HepG2 (cell line): Measurements from ENCODE around the gene BEND4. TPM values are rescaled to one million over a fixed set of nuclear protein-coding genes. Genes with fewer than 3 reads are reported as not detected.

Experiments
- ATAC-seq: fragments of 200-7000 bp; cut with Tn5 transposase; 3 replicates; pipeline ENCODE4 v1.9.1; 2020; ENCODE audit warnings: mild to moderate bottlenecking, moderate library complexity
- BruUV-seq: library from RNA; stranded (reverse); fragments of 400-500 nt; replicated peaks from 2 replicates; lab custom pipeline; 2021; lab: Mats Ljungman, UMichigan
- CTCF ChIA-PET: fragments of 300-600 bp; formaldehyde crosslinking; extraction: SDS; loops from one replicate; lab custom pipeline; 2021; ENCODE audit warnings: low total read pairs, inconsistent platforms, low intra/inter-chr PET ratio; lab: Yijun Ruan, JAX
- POLR2A ChIA-PET: fragments of 350-600 bp; sonication (Branson Sonifier 250); formaldehyde crosslinking; loops from one replicate; lab custom pipeline; 2020; ENCODE audit warnings: antibody characterized with exemption, inconsistent platforms; lab: Yijun Ruan, JAX
- DNase-seq: peaks from one replicate; pipeline ENCODE4 v3.0.0-alpha.2; 2015; ENCODE audit warnings: low spot score
- FAIRE-seq: peaks from 3 replicates; lab custom pipeline; 2011; peaks lifted over from hg19 to GRCh38; lab: Jason Lieb, UNC
- H2AFZ ChIP-seq: one replicate; pipeline ENCODE4 v1.6.1; 2011; ENCODE audit warnings: low read length, inconsistent platforms
- H3K27ac ChIP-seq: fragments of 300-600 bp; 3 replicates; pipeline ENCODE4 v1.8.0; 2011; ENCODE audit warnings: mixed run types, mild to moderate bottlenecking, mixed read lengths, low read length, inconsistent platforms; ENCODE audit not compliant: insufficient read depth; ENCODE audit errors: extremely low read length
- H3K27me3 ChIP-seq, 2 experiments: fragments of 200-600 bp in 1 of 2; 2 replicates in 1 of 2; 3 replicates in 1 of 2; pipeline versions ENCODE4 v1.6.0 to v1.8.0; 2011; ENCODE audit warnings: low read length in 2 of 2, mild to moderate bottlenecking in 2 of 2, moderate library complexity in 2 of 2, inconsistent platforms in 1 of 2; ENCODE audit not compliant: insufficient read depth in 2 of 2, control insufficient read depth in 1 of 2
- H3K36me3 ChIP-seq, 2 experiments: fragments of 200-600 bp in 1 of 2; replicated peaks in 1 of 2; 2 replicates in 1 of 2; 3 replicates in 1 of 2; pipeline versions ENCODE4 v1.5.1 to v1.8.0; 2011; ENCODE audit warnings: low read length in 2 of 2, inconsistent platforms in 1 of 2; ENCODE audit not compliant: insufficient read depth in 2 of 2, control insufficient read depth in 1 of 2
- H3K4me1 ChIP-seq: 2 replicates; pipeline ENCODE4 v1.5.1; 2012; ENCODE audit warnings: low read length, inconsistent platforms; ENCODE audit not compliant: insufficient read depth
- H3K4me2 ChIP-seq: 2 replicates; pipeline ENCODE4 v1.6.0; 2011; ENCODE audit warnings: low read depth, low read length, inconsistent platforms
- H3K4me3 ChIP-seq, 3 experiments: fragments of 200-600 bp in 1 of 3; sonication (generic), shearing (Covaris generic) in 1 of 3; replicated peaks in 1 of 3; 2 replicates each; pipeline ENCODE4 v1.5.1; 2011 to 2016; ENCODE audit warnings: low read length in 3 of 3, inconsistent platforms in 2 of 3, low read depth in 2 of 3, mild to moderate bottlenecking in 2 of 3, control low read depth in 1 of 3, mixed read lengths in 1 of 3; ENCODE audit not compliant: insufficient read depth in 1 of 3
- H3K79me2 ChIP-seq: one replicate; pipeline ENCODE4 v1.6.1; 2011; ENCODE audit warnings: low read length, inconsistent platforms; ENCODE audit not compliant: insufficient read depth
- H3K9ac ChIP-seq: 2 replicates; pipeline ENCODE4 v1.6.0; 2011; ENCODE audit warnings: mild to moderate bottlenecking, low read depth, low read length, inconsistent platforms; ENCODE audit not compliant: insufficient read depth
- H3K9me3 ChIP-seq: 2 replicates; pipeline ENCODE4 v1.5.1; 2012; ENCODE audit warnings: mild to moderate bottlenecking, low read length
- H4K20me1 ChIP-seq: 2 replicates; pipeline ENCODE4 v1.6.0; 2011; ENCODE audit warnings: inconsistent platforms, mild to moderate bottlenecking, low read length, moderate library complexity; ENCODE audit not compliant: insufficient read depth
- HOXA7 ChIP-seq: sonication (generic); formaldehyde crosslinking; IDR thresholded peaks from 2 replicates; pipeline ENCODE4 v1.8.1; 2022; ENCODE audit warnings: mild to moderate bottlenecking, missing genetic modification reagents, moderate library complexity
- MYNN ChIP-seq: sonication (generic); formaldehyde crosslinking; IDR thresholded peaks from 2 replicates; pipeline ENCODE4 v1.4.0; 2020; ENCODE audit warnings: mild to moderate bottlenecking, low read depth, missing genetic modification reagents
- SYNCRIP ChIP-seq: fragments of 200-400 bp; formaldehyde crosslinking; IDR thresholded peaks from 2 replicates; pipeline ENCODE4 v1.6.1; 2018; ENCODE audit warnings: mild to moderate bottlenecking, low read depth, low read length; ENCODE audit not compliant: insufficient read depth
- ZNF180 ChIP-seq: sonication (generic); formaldehyde crosslinking; IDR thresholded peaks from 2 replicates; pipeline ENCODE4 v1.4.0; 2020; ENCODE audit warnings: low read depth, missing genetic modification reagents, borderline replicate concordance
- ZNF337 ChIP-seq: sonication (generic); formaldehyde crosslinking; IDR thresholded peaks from 2 replicates; pipeline ENCODE4 v1.5.1; 2020; ENCODE audit warnings: missing genetic modification reagents, low read depth, mild to moderate bottlenecking, borderline replicate concordance
- ZNF501 ChIP-seq: sonication (generic); formaldehyde crosslinking; IDR thresholded peaks from 2 replicates; pipeline ENCODE4 v1.5.1; 2020; ENCODE audit warnings: mild to moderate bottlenecking, moderate library complexity, missing genetic modification reagents
- ZNF607 ChIP-seq: sonication (generic); formaldehyde crosslinking; IDR thresholded peaks from 2 replicates; pipeline ENCODE4 v1.5.1; 2020; ENCODE audit warnings: missing genetic modification reagents, mild to moderate bottlenecking, borderline replicate concordance
- WGBS: methylation state at CpG from one replicate; pipeline ENCODE4 v1.1.6; 2017; ENCODE audit warnings: low lambda C conversion rate; 5-methylcytosine and 5-hydroxymethylcytosine counted together
- in situ Hi-C: cut with HindIII; loops from 2 replicates; pipeline ENCODE4 v1.10.0; 2017; ENCODE audit warnings: low pct_unique_long_range_greater_than_20kb; ENCODE audit not compliant: extremely low pct_ligation_motif_present
- intact Hi-C: fragments of 100-400 bp; cut with micrococcal nuclease; formaldehyde crosslinking; loops from one replicate; pipeline ENCODE4 v1.10.0; 2022; ENCODE audit not compliant: unreplicated experiment
- polyA plus RNA-seq, 8 experiments: library from polyadenylated mRNA; depleted of rRNA in 3 of 8; stranded (reverse) in 7 of 8; unstranded in 1 of 8; fragments of >200 nt; fragmentation: Illumina TruSeq in 4 of 8; extraction: Trizol in 4 of 8; gene quantifications; 2 replicates each; pipeline versions ENCODE4 v1.2.1 to v1.2.3, GENCODE V29; 2011 to 2016; ENCODE audit warnings: low read depth in 4 of 8, missing spikeins in 1 of 8, mixed read lengths in 1 of 8; ENCODE audit not compliant: insufficient read depth in 1 of 8
- total RNA-seq, 5 experiments: library from RNA; depleted of rRNA; stranded (reverse); fragments of >200 nt; fragmentation: Illumina TruSeq; extraction: Trizol; gene quantifications; 2 replicates each; pipeline ENCODE4 v1.2.3, GENCODE V29; 2016; ENCODE audit warnings: low read depth in 1 of 5
- TF ChIP-seq, protein P1 (sequence below): conservative IDR thresholded peaks from 2 replicates; pipeline ENCODE4 v1.6.1; 2018; ENCODE audit warnings: missing genetic modification reagents
- TF ChIP-seq, protein P2 (sequence below): sonication (generic); formaldehyde crosslinking; IDR thresholded peaks from 2 replicates; pipeline ENCODE4 v1.8.1; 2023; ENCODE audit warnings: mild to moderate bottlenecking, missing genetic modification reagents
- TF ChIP-seq, protein P3 (sequence below): sonication (generic); formaldehyde crosslinking; IDR thresholded peaks from 2 replicates; pipeline ENCODE4 v1.4.0; 2020; ENCODE audit warnings: missing genetic modification reagents, low read depth, mild to moderate bottlenecking, borderline replicate concordance
- TF ChIP-seq, protein P4 (sequence below): sonication (generic); formaldehyde crosslinking; conservative IDR thresholded peaks from 2 replicates; pipeline ENCODE4 v1.4.0; 2020; ENCODE audit warnings: missing genetic modification reagents

BEND4 gene
- total and polyA plus RNA-seq, 2 of the 13 experiments (the other 11 are each of a cell fraction or from before 2014, with no cell fraction given) = not detected

DNA sequence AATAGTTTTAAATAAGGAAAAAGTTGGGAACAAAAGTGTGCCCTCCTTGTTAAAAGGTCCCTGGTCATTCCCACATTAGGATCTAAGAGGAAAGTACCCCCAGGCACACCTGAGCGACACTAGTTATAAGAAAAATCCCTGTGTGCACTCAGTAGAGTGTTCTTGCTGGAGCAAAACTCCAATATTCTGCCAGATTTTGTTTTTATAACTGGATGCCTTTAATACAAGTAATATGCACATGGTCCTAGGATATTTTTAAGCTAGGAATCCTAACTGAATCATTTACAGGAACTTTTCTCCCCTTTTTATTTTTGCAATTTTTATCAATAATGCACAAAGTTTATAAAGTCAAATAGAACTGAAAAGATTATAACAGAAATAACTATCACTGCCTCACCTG, 68.6 kb downstream of the BEND4 start:
- no peaks in the 10 kb centered on the region for H3K27me3 ChIP-seq
- DNase-seq (no peak), FAIRE-seq (no peak), ATAC-seq (no peak)
- H3K9me3 ChIP-seq = no peaks in the 10 kb centered on the region
- no peak for TF ChIP-seq HOXA7 (CRISPR knock-in tag)
- TF ChIP-seq ZNF180 (CRISPR knock-in tag) = no peak
- no peak for TF ChIP-seq SYNCRIP
- TF ChIP-seq, protein P1, sequence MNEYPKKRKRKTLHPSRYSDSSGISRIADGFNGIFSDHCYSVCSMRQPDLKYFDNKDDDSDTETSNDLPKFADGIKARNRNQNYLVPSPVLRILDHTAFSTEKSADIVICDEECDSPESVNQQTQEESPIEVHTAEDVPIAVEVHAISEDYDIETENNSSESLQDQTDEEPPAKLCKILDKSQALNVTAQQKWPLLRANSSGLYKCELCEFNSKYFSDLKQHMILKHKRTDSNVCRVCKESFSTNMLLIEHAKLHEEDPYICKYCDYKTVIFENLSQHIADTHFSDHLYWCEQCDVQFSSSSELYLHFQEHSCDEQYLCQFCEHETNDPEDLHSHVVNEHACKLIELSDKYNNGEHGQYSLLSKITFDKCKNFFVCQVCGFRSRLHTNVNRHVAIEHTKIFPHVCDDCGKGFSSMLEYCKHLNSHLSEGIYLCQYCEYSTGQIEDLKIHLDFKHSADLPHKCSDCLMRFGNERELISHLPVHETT (CRISPR knock-in tag) = no peak
- TF ChIP-seq MYNN = no peak
- TF ChIP-seq ZNF337 (CRISPR knock-in tag) = no peak
- H2AFZ ChIP-seq = no peak overlapping the region
- ChIA-PET CTCF (no interaction called here), POLR2A (no interaction called here)
- peaks cover 0 to 4% of the 10 kb centered on the region in 2 experiments; a peak in 2 of 5 replicates for H3K36me3 ChIP-seq
- BruUV-seq = no TSS peak
- H3K4me3 ChIP-seq = no peak overlapping the region
- intact Hi-C loops (no loop called here), in situ Hi-C loops (no loop called here)
- WGBS = 95% methylated on average over 1 of the region's 1 CpG
- no peak overlapping the region for H3K27ac ChIP-seq
- H3K79me2 ChIP-seq = no peaks in the 10 kb centered on the region
- H3K4me1 ChIP-seq = peaks cover 8% of the 10 kb centered on the region; the same call in 1 of the 2 replicates
- H4K20me1 ChIP-seq = no peaks in the 10 kb centered on the region
- no peak overlapping the region for H3K4me2 ChIP-seq
- H3K9ac ChIP-seq = no peak overlapping the region

DNA sequence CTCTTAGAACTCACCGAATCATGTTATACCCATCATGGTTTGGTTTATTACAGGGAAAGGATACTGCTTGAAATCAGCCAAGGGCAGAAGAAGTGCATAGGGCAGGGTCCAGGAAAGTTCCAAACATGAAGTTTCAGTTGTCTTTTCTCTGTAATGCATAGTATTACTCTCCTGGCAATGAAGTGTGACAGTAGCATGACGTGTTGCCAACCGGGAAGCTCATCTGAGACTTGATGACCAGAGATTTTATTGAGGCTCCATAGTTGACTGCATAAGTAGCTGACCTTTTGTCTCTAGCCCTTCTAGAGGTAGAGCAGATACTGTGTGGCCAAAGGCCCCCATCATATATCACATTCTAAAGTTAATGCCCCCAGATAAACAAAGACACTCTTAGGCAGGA, 72.1 kb downstream of the BEND4 start:
- H3K27ac ChIP-seq = no peak overlapping the region
- FAIRE-seq (no peak), ATAC-seq (no peak), DNase-seq (no peak)
- in situ Hi-C loops (no loop called here), intact Hi-C loops (no loop called here)
- H3K36me3 ChIP-seq = no peaks in the 10 kb centered on the region; a peak in 2 of 5 replicates
- H3K4me2 ChIP-seq = no peak overlapping the region
- no peaks in the 10 kb centered on the region for H3K27me3 ChIP-seq
- H3K9me3 ChIP-seq = no peaks in the 10 kb centered on the region
- WGBS = 100% methylated on average over 3 of the region's 3 CpGs
- POLR2A ChIA-PET = no interaction called here
- H3K9ac ChIP-seq = no peak overlapping the region
- no peaks in the 10 kb centered on the region for H3K79me2 ChIP-seq
- no peak overlapping the region for H2AFZ ChIP-seq
- peaks cover 8% of the 10 kb centered on the region; the same call in 1 of the 2 replicates for H3K4me1 ChIP-seq
- BruUV-seq = no TSS peak
- H3K4me3 ChIP-seq = no peak overlapping the region
- H4K20me1 ChIP-seq = no peaks in the 10 kb centered on the region
- CTCF ChIA-PET = no interaction called here
- TF ChIP-seq, protein P2, sequence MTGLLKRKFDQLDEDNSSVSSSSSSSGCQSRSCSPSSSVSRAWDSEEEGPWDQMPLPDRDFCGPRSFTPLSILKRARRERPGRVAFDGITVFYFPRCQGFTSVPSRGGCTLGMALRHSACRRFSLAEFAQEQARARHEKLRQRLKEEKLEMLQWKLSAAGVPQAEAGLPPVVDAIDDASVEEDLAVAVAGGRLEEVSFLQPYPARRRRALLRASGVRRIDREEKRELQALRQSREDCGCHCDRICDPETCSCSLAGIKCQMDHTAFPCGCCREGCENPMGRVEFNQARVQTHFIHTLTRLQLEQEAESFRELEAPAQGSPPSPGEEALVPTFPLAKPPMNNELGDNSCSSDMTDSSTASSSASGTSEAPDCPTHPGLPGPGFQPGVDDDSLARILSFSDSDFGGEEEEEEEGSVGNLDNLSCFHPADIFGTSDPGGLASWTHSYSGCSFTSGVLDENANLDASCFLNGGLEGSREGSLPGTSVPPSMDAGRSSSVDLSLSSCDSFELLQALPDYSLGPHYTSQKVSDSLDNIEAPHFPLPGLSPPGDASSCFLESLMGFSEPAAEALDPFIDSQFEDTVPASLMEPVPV = no peak
- TF ChIP-seq ZNF501 (CRISPR knock-in tag) = no peak
- TF ChIP-seq, protein P3, sequence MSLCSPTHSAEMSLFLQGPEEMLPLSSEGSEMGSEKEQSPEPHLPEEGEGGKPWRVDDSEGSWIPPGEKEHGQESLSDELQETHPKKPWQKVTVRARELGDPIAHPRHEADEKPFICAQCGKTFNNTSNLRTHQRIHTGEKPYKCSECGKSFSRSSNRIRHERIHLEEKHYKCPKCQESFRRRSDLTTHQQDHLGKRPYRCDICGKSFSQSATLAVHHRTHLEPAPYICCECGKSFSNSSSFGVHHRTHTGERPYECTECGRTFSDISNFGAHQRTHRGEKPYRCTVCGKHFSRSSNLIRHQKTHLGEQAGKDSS (CRISPR knock-in tag) = no peak
- no peak for TF ChIP-seq ZNF607
- TF ChIP-seq, protein P4, sequence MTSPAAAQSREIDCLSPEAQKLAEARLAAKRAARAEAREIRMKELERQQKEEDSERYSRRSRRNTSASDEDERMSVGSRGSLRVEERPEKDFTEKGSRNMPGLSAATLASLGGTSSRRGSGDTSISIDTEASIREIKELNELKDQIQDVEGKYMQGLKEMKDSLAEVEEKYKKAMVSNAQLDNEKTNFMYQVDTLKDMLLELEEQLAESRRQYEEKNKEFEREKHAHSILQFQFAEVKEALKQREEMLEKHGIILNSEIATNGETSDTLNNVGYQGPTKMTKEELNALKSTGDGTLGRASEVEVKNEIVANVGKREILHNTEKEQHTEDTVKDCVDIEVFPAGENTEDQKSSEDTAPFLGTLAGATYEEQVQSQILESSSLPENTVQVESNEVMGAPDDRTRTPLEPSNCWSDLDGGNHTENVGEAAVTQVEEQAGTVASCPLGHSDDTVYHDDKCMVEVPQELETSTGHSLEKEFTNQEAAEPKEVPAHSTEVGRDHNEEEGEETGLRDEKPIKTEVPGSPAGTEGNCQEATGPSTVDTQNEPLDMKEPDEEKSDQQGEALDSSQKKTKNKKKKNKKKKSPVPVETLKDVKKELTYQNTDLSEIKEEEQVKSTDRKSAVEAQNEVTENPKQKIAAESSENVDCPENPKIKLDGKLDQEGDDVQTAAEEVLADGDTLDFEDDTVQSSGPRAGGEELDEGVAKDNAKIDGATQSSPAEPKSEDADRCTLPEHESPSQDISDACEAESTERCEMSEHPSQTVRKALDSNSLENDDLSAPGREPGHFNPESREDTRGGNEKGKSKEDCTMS (CRISPR knock-in tag) = no peak
